ENCODE results near the gene TMEM63B. TPM values are rescaled to one million over a fixed set of nuclear protein-coding genes. Genes with fewer than 3 reads are reported as not detected.

TMEM63B gene
- 17.2 and 44.9 TPM in 2 replicates for total RNA-seq

DNA sequence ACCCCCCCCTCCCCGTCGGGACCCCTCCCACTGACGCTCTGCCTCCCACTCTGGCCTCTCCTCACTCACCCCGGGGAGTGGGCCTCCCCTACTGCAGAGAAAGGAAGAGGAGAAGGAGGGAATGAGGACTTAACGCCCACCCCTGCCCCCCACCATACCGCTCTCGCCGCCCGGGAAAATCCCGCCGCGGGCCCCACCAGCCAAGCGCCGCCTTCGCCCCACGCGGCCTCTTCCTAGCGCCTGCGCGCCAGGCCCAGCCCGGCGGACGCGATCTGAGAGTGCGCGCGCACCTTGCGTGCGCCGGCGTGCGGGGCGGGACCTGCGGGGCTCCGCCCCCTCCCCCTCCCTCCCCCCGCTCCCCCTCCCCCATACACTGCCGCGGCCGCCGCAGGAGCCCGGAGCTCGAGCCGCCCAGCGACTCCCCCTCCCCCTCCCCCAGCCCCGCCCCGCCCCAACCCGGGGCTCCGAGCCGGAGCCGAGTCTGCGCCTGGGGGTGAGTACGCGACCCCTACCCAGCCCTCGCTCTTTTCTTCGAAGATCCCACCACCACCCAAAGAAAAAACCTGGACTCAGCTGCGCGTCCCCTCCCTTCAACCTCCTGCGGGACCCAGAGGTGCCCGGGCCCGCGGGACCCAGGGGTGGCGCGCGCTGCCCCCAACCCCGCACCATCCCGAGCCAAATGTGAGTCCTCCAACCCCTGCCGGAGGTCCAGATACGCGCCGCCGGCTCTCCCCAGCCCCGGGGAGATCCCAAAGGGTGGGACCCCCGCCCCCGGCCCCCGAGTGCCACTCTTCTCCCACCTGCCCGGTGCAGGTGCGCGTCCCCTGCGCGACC is at the start of gene TMEM63B, which contains the start of gene MRPL14:
Gene TMEM63B (plus strand): TSS at position 369 of the 834 bp plus-strand sequence. CDS start 7,031 bp downstream, outside the sequence.
Gene MRPL14 (minus strand): TSS at position 267 of the 834 bp plus-strand sequence. CDS start 10,841 bp downstream, outside the sequence.

DNA sequence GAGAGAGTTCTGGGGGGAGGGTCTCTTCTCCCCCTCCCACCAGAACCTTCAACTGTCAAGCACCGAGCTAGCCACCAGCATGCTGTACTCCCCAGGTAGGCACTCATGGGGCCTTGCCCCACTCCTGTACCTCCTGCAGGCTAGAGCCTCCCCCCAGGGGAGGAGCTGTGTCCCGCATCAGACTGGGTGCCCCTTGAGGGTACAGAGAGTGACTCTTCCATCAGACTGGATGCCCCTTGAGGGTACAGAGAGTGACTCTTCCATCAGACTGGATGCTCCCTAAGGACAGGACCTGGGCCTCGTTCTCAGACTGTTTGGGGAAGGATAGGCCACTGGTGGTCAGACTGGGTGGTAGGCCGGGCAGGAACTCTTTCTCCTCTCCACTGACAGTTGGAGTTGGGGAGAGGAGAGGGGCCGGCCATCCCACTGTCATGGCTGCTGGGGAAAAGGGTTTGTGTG is 31.4 kb downstream of the TMEM63B start, which contains the start of gene CAPN11:
Gene CAPN11 (plus strand): TSS at position 51 of the 459 bp plus-strand sequence. CDS start 29 bp downstream, at position 80.

Other genes starting within 250 kb of the TMEM63B start
- gene MRPL14, start 102 bp upstream of the TMEM63B start, total RNA-seq, result 62.5 and 64.4 TPM in 2 replicates
- 2.3 and 8.6 TPM in 2 replicates for gene CAPN11, start 31.3 kb downstream of the TMEM63B start, total RNA-seq
- gene MYMX, start 89.4 kb downstream of the TMEM63B start, total RNA-seq, result 0.31 and 0.49 TPM in 2 replicates
- gene SLC29A1, start 96.0 kb downstream of the TMEM63B start, total RNA-seq, result 33.7 and 78.9 TPM in 2 replicates
- gene HSP90AB1, start 119.5 kb downstream of the TMEM63B start, total RNA-seq, result 374 and 592 TPM in 2 replicates
- 29.1 and 49.9 TPM in 2 replicates for gene SLC35B2, start 130.0 kb downstream of the TMEM63B start, total RNA-seq
- 7.8 and 20.0 TPM in 2 replicates for gene NFKBIE, start 138.0 kb downstream of the TMEM63B start, total RNA-seq
- 0.06 TPM in 1 of 2 replicates, not detected in the other for gene TMEM151B, start 142.9 kb downstream of the TMEM63B start, total RNA-seq
- gene AARS2, start 185.8 kb downstream of the TMEM63B start, total RNA-seq, result 11.8 and 21.9 TPM in 2 replicates
- not detected in 2 replicates for gene SPATS1, start 215.1 kb downstream of the TMEM63B start, total RNA-seq